ENCODE results near the gene IRAK1.

The IRAK1 gene

DNA sequence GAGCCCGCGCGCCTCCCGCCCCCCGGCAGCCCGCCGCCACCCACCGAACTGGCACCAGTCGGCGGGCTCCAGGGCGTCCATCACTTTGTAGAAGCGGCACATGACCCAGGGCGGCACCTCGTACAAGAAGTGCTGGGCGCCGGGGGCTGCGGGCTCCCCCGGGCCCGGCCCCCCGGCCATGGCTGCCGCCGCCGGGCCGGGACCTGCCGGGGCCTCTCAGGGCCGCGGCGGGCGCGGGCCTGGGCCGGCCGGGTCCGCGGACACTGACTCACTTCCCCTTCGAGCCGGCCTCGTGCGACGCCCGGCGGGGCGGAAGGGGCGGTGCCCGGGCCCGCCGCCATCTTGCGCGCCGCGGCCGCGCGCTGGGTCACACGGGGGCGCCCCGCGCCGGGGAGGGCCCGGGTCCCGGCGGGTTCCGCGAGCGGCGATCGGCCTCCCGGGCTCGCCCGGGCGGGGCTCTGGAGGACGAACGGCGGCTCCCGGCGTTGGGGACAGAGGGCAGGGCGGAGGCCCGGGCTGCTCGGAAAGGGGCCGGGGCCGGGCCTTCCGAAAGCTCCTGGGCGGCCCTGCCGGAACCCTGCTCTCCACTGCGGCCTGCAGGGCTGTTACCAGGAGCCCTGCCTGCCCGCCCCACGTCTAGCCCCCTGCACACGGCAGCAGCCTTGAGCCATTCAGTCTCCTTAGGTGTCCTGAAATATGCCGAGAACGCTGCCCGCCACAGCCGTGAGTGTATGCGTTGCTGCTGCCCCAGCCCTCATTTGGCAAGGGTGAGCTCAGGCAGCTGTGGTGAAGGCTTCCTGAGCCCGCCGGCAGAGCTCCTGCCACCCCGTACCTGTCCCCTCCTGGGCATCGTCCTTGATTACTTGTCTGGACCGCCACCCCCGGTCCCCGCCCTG, at the start of gene IRAK1:
Gene IRAK1 (minus strand): TSS at position 270 of the 896 bp plus-strand sequence. CDS start 90 bp downstream, at position 180.
- H3K27me3 Mint-ChIP-seq: no peaks in the 10 kb centered on the region
- H3K4me1 Mint-ChIP-seq: peaks cover 12% of the 10 kb centered on the region
- no peaks in the 10 kb centered on the region for H3K36me3 Mint-ChIP-seq
- peak within 1 kb of the TSS; percentile 95 for H3K27ac Mint-ChIP-seq
- H3K9me3 Mint-ChIP-seq: no peaks in the 10 kb centered on the region
- peak within 1 kb of the TSS; percentile 90 for H3K4me3 Mint-ChIP-seq

DNA sequence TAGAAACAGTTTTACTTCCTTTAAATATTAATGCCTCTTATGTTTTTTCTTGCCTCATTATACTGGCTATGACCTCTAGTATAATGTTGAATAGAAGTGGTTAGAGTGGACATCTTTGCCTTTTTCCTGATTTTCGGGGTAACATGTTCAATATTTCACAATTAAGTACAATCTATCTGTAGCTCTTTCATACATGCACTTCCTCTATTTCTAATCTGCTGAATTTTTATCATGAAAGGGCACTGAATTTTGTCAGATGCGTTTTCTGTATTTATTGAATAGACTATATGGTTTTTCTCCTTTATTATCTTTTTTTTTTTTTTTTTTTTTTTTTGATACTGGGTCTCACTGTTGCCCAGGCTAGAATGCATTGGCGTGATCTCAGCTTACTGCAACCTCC, 48.9 kb upstream of the IRAK1 start:
- no peaks in the 10 kb centered on the region for H3K9me3 Mint-ChIP-seq
- H3K27me3 Mint-ChIP-seq: no peaks in the 10 kb centered on the region
- peaks cover 58% of the 10 kb centered on the region for H3K4me1 Mint-ChIP-seq
- peaks cover 2% of the 10 kb centered on the region for H3K36me3 Mint-ChIP-seq
- H3K27ac Mint-ChIP-seq: peak overlapping the region; percentile 41
- no peak overlapping the region for H3K4me3 Mint-ChIP-seq

DNA sequence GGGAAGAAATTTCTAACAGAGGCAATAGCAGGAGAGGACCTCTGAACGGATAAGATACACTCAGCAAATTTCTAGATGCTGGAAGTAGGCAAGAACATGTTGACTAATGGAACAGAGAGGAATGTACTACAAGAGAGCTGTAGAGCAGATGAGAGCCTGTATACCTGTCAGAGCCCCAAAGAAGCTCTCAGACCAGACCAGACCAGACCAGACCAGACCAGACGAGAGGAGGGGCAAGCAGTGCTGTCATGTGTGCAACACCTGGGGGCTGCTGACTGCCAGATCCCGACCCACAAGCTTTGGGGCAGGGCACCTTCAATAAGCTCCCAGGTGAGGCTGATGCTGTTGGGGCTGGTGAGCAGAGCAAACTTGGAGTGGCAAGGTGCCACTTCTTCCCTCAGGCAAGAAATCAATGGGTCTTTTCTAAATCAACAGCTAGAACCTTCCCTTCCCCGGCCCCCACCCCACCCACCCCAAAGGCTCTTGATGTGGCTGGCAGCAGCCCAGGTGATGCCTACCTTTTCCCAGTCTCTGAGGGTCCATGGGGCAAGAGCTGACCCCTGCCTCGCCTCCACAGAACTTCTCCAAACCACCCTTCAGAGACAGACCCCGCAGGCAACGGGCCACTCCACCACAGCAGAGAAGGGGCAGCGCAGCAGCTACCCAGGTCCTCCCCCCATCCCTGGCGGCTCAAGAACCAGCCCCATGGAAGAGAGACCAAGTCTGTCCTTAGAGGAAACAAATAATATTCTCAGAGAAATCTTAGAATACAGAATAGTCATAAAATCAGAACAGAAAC, 45.1 kb upstream of the IRAK1 start:
- Mint-ChIP-seq H3K27me3 (no peaks in the 10 kb centered on the region), H3K4me1 (peaks cover 62% of the 10 kb centered on the region), H3K36me3 (peaks cover 2% of the 10 kb centered on the region), H3K27ac (peak overlapping the region; percentile 69), H3K4me3 (no peak overlapping the region), H3K9me3 (no peaks in the 10 kb centered on the region)

DNA sequence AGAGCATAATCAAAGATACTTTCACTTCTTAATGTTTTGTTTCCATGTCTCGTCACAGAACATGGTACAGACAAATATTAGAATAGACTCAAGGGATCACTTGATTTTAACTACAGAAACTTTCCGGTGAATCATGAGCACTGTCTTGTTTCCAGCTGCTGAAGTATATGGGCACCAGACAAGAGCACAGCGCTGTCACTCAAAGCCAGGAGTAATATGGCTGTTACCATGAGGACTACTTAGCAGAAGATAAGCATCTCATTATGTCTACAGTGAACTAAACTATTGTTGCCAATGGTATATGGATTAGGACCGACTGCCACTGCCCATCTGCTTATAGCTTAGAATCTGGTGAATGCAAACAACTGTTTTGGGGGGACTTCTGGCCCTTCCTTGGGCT, 43.5 kb upstream of the IRAK1 start:
- Mint-ChIP-seq H3K36me3 (peaks cover 4% of the 10 kb centered on the region), H3K4me3 (no peak overlapping the region), H3K9me3 (no peaks in the 10 kb centered on the region), H3K4me1 (peaks cover 70% of the 10 kb centered on the region), H3K27me3 (no peaks in the 10 kb centered on the region), H3K27ac (peak overlapping the region; percentile 84)

DNA sequence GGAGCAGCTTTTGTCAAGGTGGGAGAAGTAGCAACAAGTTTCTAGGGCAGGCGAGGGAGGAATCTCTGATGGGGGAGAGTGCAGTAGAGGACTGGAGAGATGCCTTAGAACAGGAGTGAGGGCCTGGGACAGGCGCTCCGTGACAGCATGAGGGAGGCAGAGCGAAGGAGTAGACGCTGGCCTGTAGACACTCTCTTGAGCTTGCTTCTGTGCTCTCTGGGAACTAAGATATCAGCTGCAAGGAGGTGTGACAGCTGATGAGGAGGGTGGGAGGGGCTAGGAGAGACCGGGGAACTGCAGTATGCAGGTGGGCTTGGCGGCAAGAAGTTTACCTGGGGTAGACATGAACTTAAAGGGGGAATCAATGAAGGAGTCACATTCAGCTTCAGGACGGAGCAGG, 42.1 kb upstream of the IRAK1 start:
- Mint-ChIP-seq H3K36me3 (peaks cover 6% of the 10 kb centered on the region), H3K9me3 (no peaks in the 10 kb centered on the region), H3K27me3 (no peaks in the 10 kb centered on the region), H3K4me1 (peaks cover 79% of the 10 kb centered on the region), H3K27ac (peak overlapping the region; percentile 93), H3K4me3 (no peak overlapping the region)

DNA sequence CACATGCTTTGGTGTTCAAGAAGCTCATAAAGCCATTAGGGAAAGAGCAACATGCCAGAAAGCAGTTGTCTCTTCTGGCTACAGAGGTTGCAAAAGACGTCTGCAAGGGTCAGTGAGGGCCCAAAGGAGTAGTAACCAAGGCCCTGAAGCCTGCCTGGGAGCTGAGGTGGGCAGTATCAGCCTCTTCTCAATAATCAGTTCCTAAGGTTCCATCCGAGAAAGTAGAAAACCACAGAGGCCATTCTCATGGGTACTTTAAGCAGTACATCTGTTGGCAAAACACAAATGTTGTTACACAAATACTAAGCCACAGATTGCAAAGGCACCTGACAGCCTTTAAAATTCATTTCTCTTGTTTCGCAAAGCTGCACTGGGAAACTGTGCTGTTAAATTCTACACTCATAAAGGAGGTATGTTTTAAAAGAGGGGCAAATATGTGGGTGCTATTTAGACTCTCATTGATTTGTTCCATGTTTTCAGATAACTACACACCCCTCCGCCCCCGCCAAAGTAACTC, 40.1 kb upstream of the IRAK1 start:
- peaks cover 84% of the 10 kb centered on the region for H3K4me1 Mint-ChIP-seq
- peaks cover 6% of the 10 kb centered on the region for H3K36me3 Mint-ChIP-seq
- peak overlapping the region; percentile 92 for H3K27ac Mint-ChIP-seq
- no peak overlapping the region for H3K4me3 Mint-ChIP-seq
- no peaks in the 10 kb centered on the region for H3K9me3 Mint-ChIP-seq
- H3K27me3 Mint-ChIP-seq: no peaks in the 10 kb centered on the region

DNA sequence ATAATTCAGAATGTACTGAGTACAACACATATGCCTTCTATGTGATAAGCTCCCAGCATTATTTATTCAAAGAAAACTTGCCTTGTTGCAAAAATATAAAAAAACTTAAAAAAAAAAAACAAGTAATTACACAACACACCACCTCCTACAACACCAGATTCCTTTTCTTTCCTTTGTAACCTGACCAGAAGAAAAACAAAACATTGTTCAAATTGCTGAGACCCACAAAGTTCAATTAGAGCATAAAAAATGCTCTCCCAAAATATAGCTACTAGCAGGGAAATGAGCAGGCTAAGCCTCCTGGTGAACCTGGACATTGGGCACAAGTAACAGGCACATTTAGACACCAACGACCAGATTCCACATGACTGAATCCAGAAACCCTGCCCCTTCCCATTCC, 39.5 kb upstream of the IRAK1 start:
- Mint-ChIP-seq H3K27me3 (no peaks in the 10 kb centered on the region), H3K27ac (peak overlapping the region; percentile 92), H3K4me1 (peaks cover 78% of the 10 kb centered on the region), H3K4me3 (no peak overlapping the region), H3K9me3 (no peaks in the 10 kb centered on the region), H3K36me3 (peaks cover 6% of the 10 kb centered on the region)

DNA sequence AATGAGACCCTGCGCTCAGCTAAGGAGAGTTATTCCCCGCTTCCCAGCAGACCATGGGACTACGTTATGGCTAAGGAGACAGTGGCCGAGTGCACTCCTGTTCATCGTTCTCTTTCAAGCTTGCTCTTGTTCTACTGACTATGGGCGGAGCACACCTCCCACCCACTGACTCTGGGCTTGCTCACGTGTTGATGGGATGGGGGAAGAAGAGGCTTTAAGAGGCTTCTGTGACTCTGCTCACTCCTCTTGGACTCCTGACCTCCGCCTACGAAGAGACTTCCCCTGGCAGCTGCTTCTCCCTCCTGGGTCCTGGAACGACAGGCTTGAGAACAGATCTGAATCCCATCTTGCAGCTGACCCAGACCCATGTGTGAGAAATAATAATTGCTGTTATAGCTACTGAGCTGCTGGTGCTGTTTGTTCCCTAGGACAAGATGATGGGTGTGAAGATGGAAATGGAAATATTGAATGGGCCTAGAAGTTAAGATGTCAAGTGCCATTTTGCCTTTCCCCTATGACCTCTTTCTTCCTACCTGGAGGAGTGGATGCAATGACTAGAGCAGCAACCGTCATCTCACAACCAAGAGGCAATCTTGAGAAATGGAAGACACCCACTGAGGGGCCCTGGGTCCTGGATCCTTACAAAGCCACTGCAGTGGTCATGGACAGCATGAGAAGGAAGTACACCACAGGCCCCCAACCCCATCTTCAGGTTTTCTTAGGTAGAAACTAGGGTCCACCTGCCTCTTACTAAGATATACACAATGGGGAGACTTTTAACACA, 38.7 kb upstream of the IRAK1 start:
- Mint-ChIP-seq H3K27me3 (no peaks in the 10 kb centered on the region), H3K27ac (peak overlapping the region; percentile 92), H3K36me3 (peaks cover 6% of the 10 kb centered on the region), H3K4me1 (peaks cover 70% of the 10 kb centered on the region), H3K9me3 (no peaks in the 10 kb centered on the region), H3K4me3 (no peak overlapping the region)

DNA sequence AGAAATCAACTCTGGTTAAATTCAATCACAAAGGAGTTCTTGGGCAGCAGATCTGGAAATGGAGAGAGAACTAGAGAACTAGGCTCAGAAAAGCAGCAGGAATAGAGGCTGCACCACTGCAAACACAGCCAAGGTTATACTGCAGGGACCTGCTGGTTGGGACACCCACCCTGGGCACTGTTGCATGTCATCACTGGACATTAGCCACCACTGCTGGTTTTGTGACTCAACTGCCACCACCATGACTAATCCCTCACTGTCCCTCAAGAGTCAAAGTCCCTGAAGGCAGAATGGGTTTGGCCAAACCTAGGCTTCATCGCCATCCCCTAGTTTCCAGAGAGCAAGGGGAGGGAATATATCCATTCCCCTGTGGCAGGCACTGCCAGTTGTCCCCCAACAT, 38.1 kb upstream of the IRAK1 start:
- H3K27me3 Mint-ChIP-seq: no peaks in the 10 kb centered on the region
- peaks cover 6% of the 10 kb centered on the region for H3K36me3 Mint-ChIP-seq
- H3K4me3 Mint-ChIP-seq: no peak overlapping the region
- H3K9me3 Mint-ChIP-seq: no peaks in the 10 kb centered on the region
- H3K4me1 Mint-ChIP-seq: peaks cover 66% of the 10 kb centered on the region
- H3K27ac Mint-ChIP-seq: no peak overlapping the region

DNA sequence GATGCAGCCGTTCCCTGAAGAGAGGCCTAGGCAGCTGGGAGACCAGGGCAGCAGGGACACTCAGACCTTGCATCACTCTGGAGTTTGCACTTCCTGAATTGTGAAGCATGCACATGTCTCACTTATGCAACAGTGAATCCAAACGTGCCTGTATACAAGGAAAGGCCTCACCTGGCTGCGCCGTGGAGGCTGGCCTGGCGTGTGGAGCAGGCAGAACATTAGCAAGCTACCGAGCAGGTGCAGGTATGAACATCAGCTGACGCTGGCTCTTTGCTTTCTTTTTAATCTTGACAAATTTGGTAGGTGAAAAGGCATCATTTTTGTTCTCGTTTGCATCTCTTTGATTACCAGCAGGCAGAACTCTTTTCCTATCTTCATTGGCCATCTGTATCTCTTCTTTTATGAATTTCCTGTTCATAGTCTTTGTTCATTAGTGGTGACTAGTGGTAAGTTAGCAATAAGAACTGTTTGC, 37.1 kb upstream of the IRAK1 start:
- Mint-ChIP-seq H3K27me3 (no peaks in the 10 kb centered on the region), H3K4me1 (peaks cover 63% of the 10 kb centered on the region), H3K36me3 (peaks cover 6% of the 10 kb centered on the region), H3K4me3 (peak overlapping the region; percentile 55), H3K27ac (peak overlapping the region; percentile 92), H3K9me3 (no peaks in the 10 kb centered on the region)

DNA sequence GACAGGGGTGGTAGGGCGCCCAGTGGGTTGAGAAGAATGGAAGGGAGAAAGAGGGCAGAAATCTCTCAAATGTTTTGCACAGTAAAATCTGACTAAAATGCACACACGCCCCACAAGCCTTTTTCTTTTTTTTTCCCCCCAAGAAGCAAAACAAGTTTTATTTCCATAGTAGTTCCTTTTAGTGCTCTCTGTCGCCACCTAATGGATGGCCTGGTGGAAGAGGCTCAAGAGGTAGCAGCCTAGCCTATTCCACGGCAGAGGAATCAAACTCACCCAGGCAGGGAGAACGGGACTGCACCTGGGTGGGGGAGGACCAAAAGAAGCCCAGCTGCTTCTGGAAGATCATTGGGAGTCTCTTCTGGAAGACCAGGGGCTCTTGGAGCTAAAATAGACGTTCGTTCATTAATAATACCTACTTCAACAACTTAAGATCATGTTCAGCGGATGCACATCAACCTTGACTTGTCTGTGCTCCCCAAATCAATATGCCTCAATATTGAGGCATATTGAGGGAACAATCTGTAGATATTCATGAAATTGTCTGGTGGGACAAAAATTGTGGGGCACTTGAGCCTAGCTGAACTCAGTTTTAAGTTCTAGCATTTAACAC, 31.6 kb upstream of the IRAK1 start:
- no peaks in the 10 kb centered on the region for H3K9me3 Mint-ChIP-seq
- H3K4me3 Mint-ChIP-seq: no peak overlapping the region
- H3K4me1 Mint-ChIP-seq: peaks cover 48% of the 10 kb centered on the region
- H3K27me3 Mint-ChIP-seq: no peaks in the 10 kb centered on the region
- peaks cover 7% of the 10 kb centered on the region for H3K36me3 Mint-ChIP-seq
- peak overlapping the region; percentile 72 for H3K27ac Mint-ChIP-seq

DNA sequence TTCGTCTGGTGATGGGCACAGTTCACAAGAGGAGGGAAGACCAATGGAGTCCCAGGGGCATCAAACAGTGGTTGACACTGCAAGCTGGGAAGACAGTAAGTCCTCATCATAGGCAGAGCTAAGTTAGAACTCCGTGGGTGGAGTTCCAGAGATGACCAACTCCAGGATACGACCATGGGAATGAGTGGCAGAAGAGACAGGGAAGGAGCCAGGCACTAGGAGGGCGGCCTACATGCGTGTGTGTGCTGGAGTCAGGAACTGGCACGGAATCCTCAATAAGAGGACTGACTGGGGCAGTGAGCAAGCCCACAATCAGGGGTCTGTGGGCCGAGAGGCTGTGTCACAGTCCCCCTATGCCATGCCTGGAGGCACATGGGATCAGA, 30.4 kb upstream of the IRAK1 start:
- Mint-ChIP-seq H3K27ac (peak overlapping the region; percentile 79), H3K27me3 (no peaks in the 10 kb centered on the region), H3K4me1 (peaks cover 45% of the 10 kb centered on the region), H3K36me3 (peaks cover 7% of the 10 kb centered on the region), H3K9me3 (no peaks in the 10 kb centered on the region), H3K4me3 (no peak overlapping the region)

DNA sequence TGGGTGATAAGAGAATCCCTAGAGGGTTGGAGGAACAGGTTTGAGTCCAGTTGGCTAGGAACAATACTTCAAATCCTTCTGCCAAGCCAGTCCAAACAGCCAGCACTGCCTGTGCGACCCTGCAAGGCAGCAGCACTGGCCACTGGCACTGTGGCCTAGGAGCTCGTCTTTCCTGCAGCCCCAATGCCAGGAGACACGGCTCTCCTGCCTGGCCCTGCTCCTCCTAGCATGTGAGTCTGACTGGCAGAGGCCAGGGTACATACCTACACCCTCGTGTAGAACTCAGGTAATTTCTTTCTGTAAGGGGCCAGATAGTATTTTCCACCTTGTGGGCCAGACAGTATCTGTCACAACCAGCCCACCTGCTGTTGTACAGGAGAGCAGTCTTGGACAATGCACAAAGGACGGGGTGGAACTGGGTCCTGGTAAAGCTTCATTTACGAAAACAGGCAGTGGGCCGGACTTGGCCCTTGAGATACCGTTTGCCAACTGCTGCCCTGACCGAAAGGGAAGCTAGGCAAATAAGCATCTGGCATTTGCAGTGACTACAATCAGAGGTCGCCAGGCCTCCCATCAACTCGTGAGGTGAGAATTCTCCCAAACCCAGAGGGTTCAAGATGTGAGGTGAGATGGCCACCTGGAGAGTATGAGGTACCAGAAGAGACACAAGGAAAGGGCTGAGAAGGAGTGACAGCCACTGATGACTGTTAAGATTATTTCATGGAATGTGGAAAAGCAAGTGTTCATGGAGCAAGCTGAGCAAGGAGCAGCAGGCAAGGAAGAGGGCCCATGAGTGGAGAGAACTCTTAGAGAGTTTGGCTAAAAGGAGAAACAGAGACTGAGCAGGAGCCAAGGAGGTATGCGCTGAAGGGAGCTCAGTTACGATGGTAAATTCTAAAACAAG, 29.8 kb upstream of the IRAK1 start:
- H3K36me3 Mint-ChIP-seq: peaks cover 7% of the 10 kb centered on the region
- H3K27me3 Mint-ChIP-seq: no peaks in the 10 kb centered on the region

DNA sequence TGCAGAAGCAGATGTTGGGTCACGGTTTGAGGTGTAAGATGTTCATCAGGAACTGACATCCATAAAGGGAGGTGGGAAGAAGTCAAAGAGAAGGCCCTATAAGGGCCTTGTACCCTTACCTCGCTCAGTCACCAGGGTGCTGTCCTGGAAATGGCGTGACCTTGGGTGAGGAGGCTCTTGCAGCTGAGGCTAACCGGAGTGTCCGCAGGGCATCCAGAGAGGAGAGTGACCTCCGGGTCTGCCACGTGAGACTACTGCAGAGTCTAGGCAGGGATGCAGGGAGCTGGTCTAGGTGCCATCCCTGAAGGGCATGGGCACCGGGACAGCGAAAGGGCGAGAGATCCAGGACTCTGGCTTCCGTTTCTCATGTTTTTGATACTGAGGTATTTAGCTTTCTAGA, 28.7 kb upstream of the IRAK1 start:
- peak overlapping the region; percentile 51 for H3K27ac Mint-ChIP-seq
- H3K27me3 Mint-ChIP-seq: no peaks in the 10 kb centered on the region
- H3K4me1 Mint-ChIP-seq: peaks cover 46% of the 10 kb centered on the region
- peaks cover 7% of the 10 kb centered on the region for H3K36me3 Mint-ChIP-seq
- no peak overlapping the region for H3K4me3 Mint-ChIP-seq
- no peaks in the 10 kb centered on the region for H3K9me3 Mint-ChIP-seq

More for the DNA sequence above, 29.8 kb upstream of the IRAK1 start:
- peak overlapping the region; percentile 79 for H3K27ac Mint-ChIP-seq
- no peak overlapping the region for H3K4me3 Mint-ChIP-seq
- H3K4me1 Mint-ChIP-seq: peaks cover 43% of the 10 kb centered on the region
- H3K9me3 Mint-ChIP-seq: no peaks in the 10 kb centered on the region

Measured in activated naive CD4-positive, alpha-beta T cell treated with anti-CD3 and anti-CD28 coated beads, Interleukin-2, amount 50 U/mL, for 24 hours (primary cell).